Neural cell (in vitro differentiated cells): ENCODE measurements around the gene PDE1C. TPM values are rescaled to one million over a fixed set of nuclear protein-coding genes. Genes with fewer than 3 reads are reported as not detected.

Source experiments
- H2AFZ ChIP-seq: fragments of 200-600, 300-800 bp; sonication (generic), shearing (Covaris generic); 2 replicates; pipeline ENCODE4 v1.6.0; 2014; ENCODE audit warnings: low read depth, mild to moderate bottlenecking, antibody characterized with exemption, low read length, moderate library complexity
- H3F3A ChIP-seq: fragments of 200-600 bp; shearing (Covaris generic); 2 replicates; pipeline ENCODE4 v1.6.1; 2016; ENCODE audit warnings: mild to moderate bottlenecking, moderate library complexity, mixed read lengths, antibody characterized with exemption, low read length; ENCODE audit not compliant: insufficient read depth, poor library complexity, severe bottlenecking
- H3K27ac ChIP-seq: fragments of 200-600, 300-800 bp; sonication (generic), shearing (Covaris generic); 2 replicates; pipeline ENCODE4 v1.5.1; 2014; ENCODE audit warnings: mild to moderate bottlenecking, low read length, moderate library complexity
- H3K27me3 ChIP-seq: fragments of 300-800, 200-600 bp; sonication (generic), shearing (Covaris generic); 2 replicates; pipeline ENCODE4 v1.6.0; 2014; ENCODE audit warnings: mild to moderate bottlenecking, low read depth, low read length, moderate library complexity; ENCODE audit not compliant: insufficient read depth
- H3K36me3 ChIP-seq: fragments of 300-800, 200-600 bp; sonication (generic), shearing (Covaris generic); 2 replicates; pipeline ENCODE4 v1.5.1; 2014; ENCODE audit warnings: mild to moderate bottlenecking, antibody characterized with exemption, low read length, moderate library complexity; ENCODE audit not compliant: insufficient read depth
- H3K4me2 ChIP-seq: fragments of 300-800, 200-600 bp; sonication (generic), shearing (Covaris generic); 2 replicates; pipeline ENCODE4 v1.6.0; 2014; ENCODE audit warnings: mild to moderate bottlenecking, low read length
- H3K4me3 ChIP-seq: fragments of 300-800, 200-600 bp; sonication (generic), shearing (Covaris generic); 2 replicates; pipeline ENCODE4 v1.5.1; 2014; ENCODE audit warnings: mild to moderate bottlenecking, low read length, moderate library complexity
- H3K79me2 ChIP-seq: fragments of 200-600 bp; shearing (Covaris generic); replicated peaks from 2 replicates; pipeline ENCODE4 v1.6.0; 2014; ENCODE audit warnings: mild to moderate bottlenecking, low read length, moderate library complexity; ENCODE audit not compliant: insufficient read depth
- H3K9ac ChIP-seq: fragments of 300-800, 200-600 bp; sonication (generic), shearing (Covaris generic); 2 replicates; pipeline ENCODE4 v1.6.1; 2016; ENCODE audit warnings: mild to moderate bottlenecking, low read length, mixed read lengths
- H3K9me2 ChIP-seq: fragments of 200-600 bp; shearing (Covaris generic); 2 replicates; pipeline ENCODE4 v1.6.1; 2016; ENCODE audit warnings: mild to moderate bottlenecking, low read length, mixed read lengths; ENCODE audit not compliant: insufficient read depth
- H3K9me3 ChIP-seq: fragments of 200-600, 300-800 bp; sonication (generic), shearing (Covaris generic); 2 replicates; pipeline ENCODE4 v1.6.1; 2016; ENCODE audit warnings: mild to moderate bottlenecking, mixed run types, low read length, moderate library complexity, mixed read lengths
- H4K20me1 ChIP-seq: fragments of 200-600 bp; shearing (Covaris generic); 2 replicates; pipeline ENCODE4 v1.6.1; 2016; ENCODE audit warnings: mild to moderate bottlenecking, mixed run types; ENCODE audit not compliant: insufficient read depth
- EP300 ChIP-seq: fragments of 450-650 bp; conservative IDR thresholded peaks from 2 replicates; pipeline ENCODE4 v1.6.1; 2014; ENCODE audit warnings: antibody characterized with exemption, mild to moderate bottlenecking, moderate library complexity; ENCODE audit not compliant: poor library complexity, severe bottlenecking
- EZH2 ChIP-seq: fragments of 200-600, 300-800 bp; shearing (Covaris generic), sonication (generic); IDR thresholded peaks from 2 replicates; pipeline ENCODE4 v1.6.1; 2014; ENCODE audit warnings: antibody characterized with exemption, low read length, borderline replicate concordance, mild to moderate bottlenecking; ENCODE audit not compliant: insufficient read depth, poor library complexity, severe bottlenecking
- MXI1 ChIP-seq: fragments of 450-650 bp; conservative IDR thresholded peaks from 2 replicates; pipeline ENCODE4 v1.6.1; 2014; ENCODE audit warnings: antibody characterized with exemption, mild to moderate bottlenecking; ENCODE audit not compliant: poor library complexity, severe bottlenecking
- POLR2AphosphoS5 ChIP-seq: IDR thresholded peaks from 2 replicates; pipeline ENCODE4 v1.6.1; 2012
- RAD21 ChIP-seq: fragments of 450-650 bp; conservative IDR thresholded peaks from 2 replicates; pipeline ENCODE4 v1.6.1; 2014; ENCODE audit warnings: antibody characterized with exemption, mild to moderate bottlenecking, moderate library complexity
- SMC3 ChIP-seq: fragments of 450-650 bp; conservative IDR thresholded peaks from 2 replicates; pipeline ENCODE4 v1.6.1; 2014; ENCODE audit warnings: antibody characterized with exemption, mild to moderate bottlenecking, moderate library complexity; ENCODE audit not compliant: poor library complexity
- TAF1 ChIP-seq: IDR thresholded peaks from 2 replicates; pipeline ENCODE4 v1.6.1; 2012; ENCODE audit warnings: low read depth
- polyA plus RNA-seq: library from polyadenylated mRNA; depleted of rRNA; stranded (reverse); fragments of >200 nt; gene quantifications from 2 replicates; pipeline ENCODE4 v1.2.3, GENCODE V29; 2014
- TF ChIP-seq, protein P1 (sequence below): IDR thresholded peaks from 2 replicates; pipeline ENCODE4 v1.6.1; 2012; ENCODE audit warnings: borderline replicate concordance
- TF ChIP-seq, protein P2 (sequence below): fragments of 450-650 bp; IDR thresholded peaks from 2 replicates; pipeline ENCODE4 v1.5.1; 2014; ENCODE audit warnings: antibody characterized with exemption, mild to moderate bottlenecking, moderate library complexity; ENCODE audit not compliant: poor library complexity, severe bottlenecking

The PDE1C gene
- polyA plus RNA-seq, 1 donor from 2014 or later = 6.6 TPM

GRCh38 chr7:31940167-31940566 lies 130.0 kb downstream of the PDE1C start:
- Histone ChIP-seq H3K4me2 (no peak overlapping the region), H3K9ac (no peak overlapping the region), H2AFZ (no peak overlapping the region), H4K20me1 (no peaks in the 10 kb centered on the region), H3K9me2 (no peaks in the 10 kb centered on the region), H3K4me3 (no peak overlapping the region), H3K27me3 (no peaks in the 10 kb centered on the region), H3K79me2 (no peaks in the 10 kb centered on the region), H3K9me3 (no peaks in the 10 kb centered on the region), H3K27ac (no peak overlapping the region), H3K36me3 (no peaks in the 10 kb centered on the region), H3F3A (no peaks in the 10 kb centered on the region)
- TF ChIP-seq TAF1 = no peak
- no peak for TF ChIP-seq SMC3
- TF ChIP-seq RAD21 = no peak
- no peak for TF ChIP-seq POLR2AphosphoS5
- TF ChIP-seq EP300 = no peak
- TF ChIP-seq, protein P1, sequence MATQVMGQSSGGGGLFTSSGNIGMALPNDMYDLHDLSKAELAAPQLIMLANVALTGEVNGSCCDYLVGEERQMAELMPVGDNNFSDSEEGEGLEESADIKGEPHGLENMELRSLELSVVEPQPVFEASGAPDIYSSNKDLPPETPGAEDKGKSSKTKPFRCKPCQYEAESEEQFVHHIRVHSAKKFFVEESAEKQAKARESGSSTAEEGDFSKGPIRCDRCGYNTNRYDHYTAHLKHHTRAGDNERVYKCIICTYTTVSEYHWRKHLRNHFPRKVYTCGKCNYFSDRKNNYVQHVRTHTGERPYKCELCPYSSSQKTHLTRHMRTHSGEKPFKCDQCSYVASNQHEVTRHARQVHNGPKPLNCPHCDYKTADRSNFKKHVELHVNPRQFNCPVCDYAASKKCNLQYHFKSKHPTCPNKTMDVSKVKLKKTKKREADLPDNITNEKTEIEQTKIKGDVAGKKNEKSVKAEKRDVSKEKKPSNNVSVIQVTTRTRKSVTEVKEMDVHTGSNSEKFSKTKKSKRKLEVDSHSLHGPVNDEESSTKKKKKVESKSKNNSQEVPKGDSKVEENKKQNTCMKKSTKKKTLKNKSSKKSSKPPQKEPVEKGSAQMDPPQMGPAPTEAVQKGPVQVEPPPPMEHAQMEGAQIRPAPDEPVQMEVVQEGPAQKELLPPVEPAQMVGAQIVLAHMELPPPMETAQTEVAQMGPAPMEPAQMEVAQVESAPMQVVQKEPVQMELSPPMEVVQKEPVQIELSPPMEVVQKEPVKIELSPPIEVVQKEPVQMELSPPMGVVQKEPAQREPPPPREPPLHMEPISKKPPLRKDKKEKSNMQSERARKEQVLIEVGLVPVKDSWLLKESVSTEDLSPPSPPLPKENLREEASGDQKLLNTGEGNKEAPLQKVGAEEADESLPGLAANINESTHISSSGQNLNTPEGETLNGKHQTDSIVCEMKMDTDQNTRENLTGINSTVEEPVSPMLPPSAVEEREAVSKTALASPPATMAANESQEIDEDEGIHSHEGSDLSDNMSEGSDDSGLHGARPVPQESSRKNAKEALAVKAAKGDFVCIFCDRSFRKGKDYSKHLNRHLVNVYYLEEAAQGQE = no peak
- no peak for TF ChIP-seq MXI1
- no peak for TF ChIP-seq EZH2
- TF ChIP-seq, protein P2, sequence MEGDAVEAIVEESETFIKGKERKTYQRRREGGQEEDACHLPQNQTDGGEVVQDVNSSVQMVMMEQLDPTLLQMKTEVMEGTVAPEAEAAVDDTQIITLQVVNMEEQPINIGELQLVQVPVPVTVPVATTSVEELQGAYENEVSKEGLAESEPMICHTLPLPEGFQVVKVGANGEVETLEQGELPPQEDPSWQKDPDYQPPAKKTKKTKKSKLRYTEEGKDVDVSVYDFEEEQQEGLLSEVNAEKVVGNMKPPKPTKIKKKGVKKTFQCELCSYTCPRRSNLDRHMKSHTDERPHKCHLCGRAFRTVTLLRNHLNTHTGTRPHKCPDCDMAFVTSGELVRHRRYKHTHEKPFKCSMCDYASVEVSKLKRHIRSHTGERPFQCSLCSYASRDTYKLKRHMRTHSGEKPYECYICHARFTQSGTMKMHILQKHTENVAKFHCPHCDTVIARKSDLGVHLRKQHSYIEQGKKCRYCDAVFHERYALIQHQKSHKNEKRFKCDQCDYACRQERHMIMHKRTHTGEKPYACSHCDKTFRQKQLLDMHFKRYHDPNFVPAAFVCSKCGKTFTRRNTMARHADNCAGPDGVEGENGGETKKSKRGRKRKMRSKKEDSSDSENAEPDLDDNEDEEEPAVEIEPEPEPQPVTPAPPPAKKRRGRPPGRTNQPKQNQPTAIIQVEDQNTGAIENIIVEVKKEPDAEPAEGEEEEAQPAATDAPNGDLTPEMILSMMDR = no peak

DNA sequence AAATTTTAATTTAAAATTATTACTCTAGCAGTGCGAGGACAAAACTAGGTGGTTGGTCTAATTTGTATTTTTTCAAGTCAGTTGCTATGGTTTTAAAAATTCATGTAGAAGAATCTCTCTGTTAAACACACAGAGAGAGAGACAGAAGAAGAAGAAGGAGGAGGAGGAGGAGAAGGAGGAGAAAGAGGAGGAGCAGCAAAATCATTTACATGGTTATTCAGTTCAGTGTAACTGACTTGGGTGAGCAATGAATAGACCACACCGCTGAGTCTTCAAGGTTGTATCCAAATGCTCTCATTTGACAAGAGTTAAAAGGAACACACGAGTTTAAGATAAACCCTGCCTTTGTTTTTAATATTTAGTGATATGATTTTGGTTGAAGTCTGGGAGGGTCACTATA lies 131.1 kb downstream of the PDE1C start:
- H3K36me3 ChIP-seq = no peaks in the 10 kb centered on the region
- no peaks in the 10 kb centered on the region for H3K79me2 ChIP-seq
- no peaks in the 10 kb centered on the region for H4K20me1 ChIP-seq
- no peaks in the 10 kb centered on the region for H3K27me3 ChIP-seq
- no peaks in the 10 kb centered on the region for H3K9me3 ChIP-seq
- H3K4me2 ChIP-seq = no peak overlapping the region
- TF ChIP-seq SMC3 = no peak
- no peaks in the 10 kb centered on the region for H3K9me2 ChIP-seq
- H3K9ac ChIP-seq = no peak overlapping the region
- no peak overlapping the region for H3K27ac ChIP-seq
- no peak overlapping the region for H3K4me3 ChIP-seq
- H3F3A ChIP-seq = no peaks in the 10 kb centered on the region
- no peak overlapping the region for H2AFZ ChIP-seq

DNA sequence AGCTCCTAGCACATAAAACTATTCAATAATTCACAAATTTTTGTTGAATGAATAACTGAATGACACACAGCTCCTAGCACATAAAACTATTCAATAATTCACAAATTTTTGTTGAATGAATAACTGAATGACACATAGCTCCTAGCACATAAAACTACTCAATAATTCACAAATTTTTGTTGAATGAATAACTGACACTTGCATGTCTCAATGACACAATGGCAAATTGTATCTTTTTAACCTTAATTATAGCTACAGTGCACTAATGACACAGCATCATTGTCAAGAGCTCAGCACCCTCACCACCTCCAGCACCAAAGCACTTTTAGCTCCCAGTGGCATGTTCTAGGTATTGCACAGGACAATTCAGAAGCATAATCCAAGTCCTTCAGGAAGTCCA lies 131.6 kb downstream of the PDE1C start:
- no peaks in the 10 kb centered on the region for H3K27me3 ChIP-seq
- H3K9me2 ChIP-seq = no peaks in the 10 kb centered on the region
- TF ChIP-seq TAF1 (no peak), EZH2 (no peak), EP300 (no peak), POLR2AphosphoS5 (no peak), MXI1 (no peak), RAD21 (no peak), SMC3 (no peak)
- TF ChIP-seq, protein P1 = no peak
- TF ChIP-seq, protein P2 = no peak
- no peaks in the 10 kb centered on the region for H3K79me2 ChIP-seq
- no peak overlapping the region for H3K27ac ChIP-seq
- no peak overlapping the region for H2AFZ ChIP-seq
- H3K9ac ChIP-seq = no peak overlapping the region
- H3K4me2 ChIP-seq = no peak overlapping the region
- no peaks in the 10 kb centered on the region for H3K36me3 ChIP-seq
- H3K9me3 ChIP-seq = no peaks in the 10 kb centered on the region
- H3F3A ChIP-seq = no peaks in the 10 kb centered on the region
- H3K4me3 ChIP-seq = no peak overlapping the region
- H4K20me1 ChIP-seq = no peaks in the 10 kb centered on the region
